IMR-90 (cell line): ENCODE results near the gene GRB10. TPM values are rescaled to one million over a fixed set of nuclear protein-coding genes. Genes with fewer than 3 reads are reported as not detected.
A peak's percentile ranks its signal among the peaks of the same experiment; 100 is the strongest.

ENCODE experiments used
- ATAC-seq: fragments of 200-7000 bp; cut with Tn5 transposase; 2 replicates; pipeline ENCODE4 v1.9.1; 2020; ENCODE audit warnings: low read depth, mild to moderate bottlenecking, moderate library complexity
- BruUV-seq: library from RNA; stranded (reverse); fragments of 400-500 nt; replicated peaks from 2 replicates; lab custom pipeline; 2021; lab: Mats Ljungman, UMichigan
- CTCF ChIA-PET: fragments of 300-600 bp; formaldehyde crosslinking; extraction: SDS; loops from one replicate; lab custom pipeline; 2021; ENCODE audit warnings: antibody characterized with exemption; lab: Yijun Ruan, JAX
- POLR2A ChIA-PET: fragments of 300-600 bp; sonication (Branson Sonifier 250); formaldehyde crosslinking; loops from one replicate; lab custom pipeline; 2022; ENCODE audit warnings: antibody characterized with exemption; ENCODE audit not compliant: unreplicated experiment; lab: Charles Lee
- DNase-seq: peaks from one replicate; pipeline ENCODE4 v3.0.0; 2013
- H2AFZ ChIP-seq: replicated peaks from 2 replicates; pipeline ENCODE3; 2013; ENCODE audit warnings: low read length, mild to moderate bottlenecking; ENCODE audit not compliant: poor library complexity
- H2AK5ac ChIP-seq: 2 replicates; pipeline ENCODE4 v1.6.1; 2013; ENCODE audit warnings: low read depth, low read length, inconsistent platforms
- H2AK9ac ChIP-seq: replicated peaks from 2 replicates; pipeline ENCODE3; 2013; ENCODE audit warnings: mild to moderate bottlenecking, low read depth, low read length, moderate library complexity; ENCODE audit not compliant: poor library complexity
- H2BK120ac ChIP-seq: 2 replicates; pipeline ENCODE4 v1.6.1; 2013; ENCODE audit warnings: low read depth, low read length, inconsistent platforms
- H2BK15ac ChIP-seq: 3 replicates; pipeline ENCODE4 v1.6.1; 2013; ENCODE audit warnings: low read depth, low read length, inconsistent platforms
- H2BK20ac ChIP-seq: 2 replicates; pipeline ENCODE4 v1.6.1; 2013; ENCODE audit warnings: low read depth, mild to moderate bottlenecking, inconsistent platforms, low read length, moderate library complexity
- H2BK5ac ChIP-seq: 2 replicates; pipeline ENCODE4 v1.6.1; 2013; ENCODE audit warnings: mild to moderate bottlenecking, low read depth, low read length, inconsistent platforms; ENCODE audit not compliant: poor library complexity, severe bottlenecking
- H3K14ac ChIP-seq: replicated peaks from 2 replicates; pipeline ENCODE4 v1.6.1; 2013; ENCODE audit warnings: low read depth, low read length, inconsistent platforms
- H3K18ac ChIP-seq: 2 replicates; pipeline ENCODE4 v1.6.1; 2013; ENCODE audit warnings: low read depth, low read length, control low read depth
- H3K23ac ChIP-seq: 2 replicates; pipeline ENCODE4 v1.6.1; 2013; ENCODE audit warnings: low read depth, low read length, inconsistent platforms
- H3K27ac ChIP-seq: 2 replicates; pipeline ENCODE4 v1.5.1; 2013; ENCODE audit warnings: mild to moderate bottlenecking, control low read depth, low read length; ENCODE audit not compliant: insufficient read depth
- H3K27me3 ChIP-seq: 2 replicates; pipeline ENCODE4 v1.6.1; 2013; ENCODE audit warnings: low read length; ENCODE audit not compliant: control insufficient read depth, insufficient read depth
- H3K36me3 ChIP-seq: 2 replicates; pipeline ENCODE4 v1.6.1; 2013; ENCODE audit warnings: low read length, mixed read lengths; ENCODE audit not compliant: control insufficient read depth, insufficient read depth
- H3K4ac ChIP-seq: 2 replicates; pipeline ENCODE4 v1.6.1; 2013; ENCODE audit warnings: low read depth, low read length, inconsistent platforms
- H3K4me1 ChIP-seq: 2 replicates; pipeline ENCODE4 v1.6.1; 2013; ENCODE audit warnings: low read length, mixed read lengths; ENCODE audit not compliant: control insufficient read depth, insufficient read depth
- H3K4me2 ChIP-seq: 2 replicates; pipeline ENCODE4 v1.6.1; 2013; ENCODE audit warnings: low read depth, mild to moderate bottlenecking, control low read depth, low read length, moderate library complexity
- H3K4me3 ChIP-seq: 2 replicates; pipeline ENCODE4 v1.5.1; 2013; ENCODE audit warnings: low read depth, mild to moderate bottlenecking, control low read depth, low read length, moderate library complexity; ENCODE audit not compliant: insufficient read depth
- H3K56ac ChIP-seq: 2 replicates; pipeline ENCODE4 v1.6.1; 2013; ENCODE audit warnings: low read length, inconsistent platforms; ENCODE audit not compliant: insufficient read depth; ENCODE audit errors: extremely low read depth
- H3K79me1 ChIP-seq, 2 experiments: 2 replicates each; pipeline ENCODE4 v1.6.1; 2013; ENCODE audit warnings: low read length in 2 of 2, inconsistent platforms in 1 of 2, low read depth in 1 of 2
- H3K9ac ChIP-seq: 2 replicates; pipeline ENCODE4 v1.6.1; 2013; ENCODE audit warnings: low read depth, low read length, control low read depth
- H3K9me1 ChIP-seq: 2 replicates; pipeline ENCODE4 v1.6.1; 2013; ENCODE audit warnings: low read length, inconsistent platforms; ENCODE audit not compliant: insufficient read depth
- H3K9me3 ChIP-seq: 2 replicates; pipeline ENCODE4 v1.6.1; 2013; ENCODE audit warnings: low read length; ENCODE audit not compliant: control insufficient read depth, insufficient read depth
- H4K20me1 ChIP-seq: 2 replicates; pipeline ENCODE4 v1.6.1; 2013; ENCODE audit warnings: low read length, inconsistent platforms; ENCODE audit not compliant: insufficient read depth
- H4K5ac ChIP-seq: 2 replicates; pipeline ENCODE4 v1.6.1; 2013; ENCODE audit warnings: mild to moderate bottlenecking, low read depth, low read length, control low read depth
- H4K8ac ChIP-seq, 2 experiments: 2 replicates each; pipeline ENCODE4 v1.6.1; 2013; ENCODE audit warnings: low read depth in 2 of 2, low read length in 2 of 2, control low read depth in 1 of 2, inconsistent platforms in 1 of 2
- H4K91ac ChIP-seq: 2 replicates; pipeline ENCODE4 v1.6.1; 2013; ENCODE audit warnings: low read depth, low read length, inconsistent platforms; ENCODE audit not compliant: insufficient read depth
- RAD21 ChIP-seq: IDR thresholded peaks from 2 replicates; pipeline ENCODE4 v1.6.1; 2012; ENCODE audit warnings: low read length, improper control_type of control experiment
- RFX5 ChIP-seq: IDR thresholded peaks from 2 replicates; pipeline ENCODE4 v1.8.0; 2012; ENCODE audit warnings: low read depth, mild to moderate bottlenecking, low read length, moderate library complexity
- WGBS, 2 experiments: methylation state at CpG; one replicate each; pipeline versions ENCODE4 v1.1.5 to v1.1.7; 2013; ENCODE audit warnings: missing lambda C conversion rate in 2 of 2; ENCODE audit not compliant: insufficient read length in 1 of 2; ENCODE audit errors: extremely low coverage in 2 of 2; 5-methylcytosine and 5-hydroxymethylcytosine counted together
- dilution Hi-C: fragments of 300-500 bp; cut with HindIII; formaldehyde crosslinking; loops from one replicate; pipeline ENCODE4 v1.14.3; 2018; ENCODE audit warnings: low sequenced_read_pairs; ENCODE audit not compliant: unreplicated experiment
- in situ Hi-C: fragments of 300-500 bp; cut with MboI; formaldehyde crosslinking; loops from 3 replicates; pipeline ENCODE4 v1.14.3; 2019; ENCODE audit warnings: low sequenced_read_pairs, inconsistent platforms, mixed read lengths
- intact Hi-C: fragments of 100-400 bp; cut with micrococcal nuclease; formaldehyde crosslinking; loops from 2 replicates; pipeline ENCODE4 v1.10.0; 2022
- polyA plus RNA-seq, 3 experiments: library from polyadenylated mRNA; depleted of rRNA; stranded (reverse); fragments of >200 nt; gene quantifications; 2 replicates each; pipeline ENCODE4 v1.2.3, GENCODE V29; 2012; ENCODE audit warnings: low replicate concordance in 1 of 3
- total RNA-seq: library from RNA; depleted of rRNA; stranded (reverse); fragments of >200 nt; gene quantifications from 2 replicates; pipeline ENCODE4 v1.2.3, GENCODE V29; 2012

GRB10 gene
- total and polyA plus RNA-seq, 2 of the 4 experiments (the other 2 are of a cell fraction), result 6.3 to 15.1 TPM

- Histone ChIP-seq H2BK5ac (no peak overlapping the region), H2BK120ac (no peak overlapping the region), H2AFZ (peak overlapping the region; percentile 38), H3K27me3 (no peaks in the 10 kb centered on the region), H4K91ac (no peak overlapping the region), H3K4ac (no peak overlapping the region), H4K20me1 (peaks cover 82% of the 10 kb centered on the region), H3K4me2 (no peak overlapping the region), H2AK9ac (no peak overlapping the region), H3K14ac (no peak overlapping the region), H3K9me1 (peaks cover 21% of the 10 kb centered on the region), H3K56ac (no peak overlapping the region), H4K5ac (no peak overlapping the region), H3K4me3 (no peak overlapping the region), H3K9me3 (peaks cover 6% of the 10 kb centered on the region; the same call in 1 of the 2 replicates), H2BK15ac (no peak overlapping the region), H4K8ac (no peak overlapping the region), H3K36me3 (no peaks in the 10 kb centered on the region), H3K18ac (no peak overlapping the region), H3K79me1 (peaks cover 35 to 81% of the 10 kb centered on the region in 2 experiments), H3K4me1 (peaks cover 12% of the 10 kb centered on the region), H3K23ac (no peak overlapping the region), H2AK5ac (no peak overlapping the region), H3K27ac (no peak overlapping the region), H2BK20ac (no peak overlapping the region), H3K9ac (no peak overlapping the region)
- no TSS peak for BruUV-seq
- ATAC-seq (no peak), DNase-seq (no peak)
- in situ Hi-C loops, result loop anchor here (25.0 kb wide), 1 partner anchor 274 kb away; no protein-coding TSS in a partner anchor
- dilution Hi-C loops, result no loop called here
- intact Hi-C loops, result no loop called here
- ChIA-PET POLR2A (no interaction called here), CTCF (no interaction called here)
- WGBS, 2 experiments, result 100% methylated on average over 2 of the region's 5 CpGs; no CpG with 5 or more reads in 1 of the 2 experiments
- TF ChIP-seq RFX5 (no peak), RAD21 (no peak)
Measured at GRCh38 chr7:50788382-50788781, 5.7 kb upstream of the GRB10 start.
